H9 (cell line): Measurements from ENCODE around the gene PIN4. TPM values are rescaled to one million over a fixed set of nuclear protein-coding genes. Genes with fewer than 3 reads are reported as not detected.

Source experiments
- DNase-seq: peaks from one replicate; pipeline ENCODE4 v3.0.0-alpha.2; 2017
- H2AFZ ChIP-seq: one replicate; pipeline ENCODE4 v1.6.1; 2013; ENCODE audit warnings: mild to moderate bottlenecking, low read length, control low read depth, moderate library complexity
- H2AK5ac ChIP-seq: 2 replicates; pipeline ENCODE4 v1.6.1; 2013; ENCODE audit warnings: low read length, control low read depth, mixed read lengths; ENCODE audit not compliant: insufficient read length
- H2BK120ac ChIP-seq: one replicate; pipeline ENCODE4 v1.6.1; 2013; ENCODE audit warnings: low read depth, mild to moderate bottlenecking, low read length, control low read depth, inconsistent platforms; ENCODE audit not compliant: poor library complexity, severe bottlenecking
- H2BK12ac ChIP-seq: 2 replicates; pipeline ENCODE4 v1.6.1; 2013; ENCODE audit warnings: low read length, control low read depth, mixed read lengths, low read depth; ENCODE audit not compliant: insufficient read length
- H2BK15ac ChIP-seq: 2 replicates; pipeline ENCODE4 v1.6.1; 2013; ENCODE audit warnings: low read depth, low read length, control low read depth
- H2BK20ac ChIP-seq: one replicate; pipeline ENCODE4 v1.6.1; 2013; ENCODE audit warnings: low read depth, mild to moderate bottlenecking, low read length, control low read depth, inconsistent platforms; ENCODE audit not compliant: poor library complexity, severe bottlenecking
- H2BK5ac ChIP-seq: 2 replicates; pipeline ENCODE4 v1.6.1; 2013; ENCODE audit warnings: low read length, control low read depth, mixed read lengths; ENCODE audit not compliant: insufficient read length
- H3K14ac ChIP-seq: 2 replicates; pipeline ENCODE4 v1.6.1; 2013; ENCODE audit warnings: low read length, control low read depth; ENCODE audit not compliant: insufficient read depth
- H3K18ac ChIP-seq: 2 replicates; pipeline ENCODE4 v1.6.1; 2013; ENCODE audit warnings: low read depth, mild to moderate bottlenecking, mixed read lengths, low read length, control low read depth; ENCODE audit not compliant: insufficient read length
- H3K23ac ChIP-seq: 2 replicates; pipeline ENCODE4 v1.6.1; 2013; ENCODE audit warnings: low read length, control low read depth, mixed read lengths, low read depth; ENCODE audit not compliant: insufficient read length
- H3K23me2 ChIP-seq: 2 replicates; pipeline ENCODE4 v1.6.1; 2013; ENCODE audit warnings: low read depth, mild to moderate bottlenecking, mixed read lengths, low read length, control low read depth; ENCODE audit not compliant: insufficient read length, poor library complexity, severe bottlenecking
- H3K27ac ChIP-seq: 2 replicates; pipeline ENCODE4 v1.5.1; 2013; ENCODE audit warnings: low read length, control low read depth, mixed read lengths, low read depth; ENCODE audit not compliant: insufficient read length
- H3K27me3 ChIP-seq: 2 replicates; pipeline ENCODE4 v1.6.1; 2013; ENCODE audit warnings: low read length, control low read depth, inconsistent platforms; ENCODE audit not compliant: insufficient read depth
- H3K4ac ChIP-seq: 2 replicates; pipeline ENCODE4 v1.6.1; 2013; ENCODE audit warnings: low read depth, mild to moderate bottlenecking, control low read depth, inconsistent platforms, low read length, moderate library complexity
- H3K4me1 ChIP-seq: 2 replicates; pipeline ENCODE4 v1.6.1; 2013; ENCODE audit warnings: low read length, control low read depth, inconsistent platforms; ENCODE audit not compliant: insufficient read depth
- H3K4me2 ChIP-seq: 2 replicates; pipeline ENCODE4 v1.6.1; 2013; ENCODE audit warnings: low read length, control low read depth, mixed read lengths; ENCODE audit not compliant: insufficient read length, insufficient read depth
- H3K56ac ChIP-seq: 2 replicates; pipeline ENCODE4 v1.6.1; 2013; ENCODE audit warnings: low read depth, mild to moderate bottlenecking, mixed read lengths, low read length, control low read depth; ENCODE audit not compliant: insufficient read length
- H3K79me1 ChIP-seq: 2 replicates; pipeline ENCODE4 v1.6.1; 2013; ENCODE audit warnings: low read depth, mild to moderate bottlenecking, moderate library complexity, low read length, control low read depth, inconsistent platforms; ENCODE audit not compliant: insufficient read depth, poor library complexity, severe bottlenecking
- H3K79me2 ChIP-seq: 2 replicates; pipeline ENCODE4 v1.6.1; 2013; ENCODE audit warnings: low read length, control low read depth, inconsistent platforms; ENCODE audit not compliant: insufficient read depth
- H3K9ac ChIP-seq: 2 replicates; pipeline ENCODE4 v1.6.1; 2013; ENCODE audit warnings: low read length, control low read depth, mixed read lengths; ENCODE audit not compliant: insufficient read length; ENCODE audit errors: extremely low read depth
- H3K9me3 ChIP-seq: one replicate; pipeline ENCODE4 v1.6.1; 2013; ENCODE audit warnings: low read depth, low read length, inconsistent platforms; ENCODE audit not compliant: control insufficient read depth
- H3T11ph ChIP-seq: one replicate; pipeline ENCODE4 v1.6.1; 2013; ENCODE audit warnings: mild to moderate bottlenecking, low read length, control low read depth, inconsistent platforms
- H4K20me1 ChIP-seq: one replicate; pipeline ENCODE4 v1.6.1; 2013; ENCODE audit not compliant: control insufficient read depth, insufficient read length, insufficient read depth
- H4K5ac ChIP-seq: 2 replicates; pipeline ENCODE4 v1.6.1; 2013; ENCODE audit warnings: low read depth, mild to moderate bottlenecking, mixed read lengths, low read length, control low read depth; ENCODE audit not compliant: insufficient read length
- H4K8ac ChIP-seq: replicated peaks from 2 replicates; pipeline ENCODE4 v1.6.1; 2013; ENCODE audit warnings: low read length, control low read depth, mixed read lengths, low read depth; ENCODE audit not compliant: insufficient read length
- H4K91ac ChIP-seq: 2 replicates; pipeline ENCODE4 v1.6.1; 2013; ENCODE audit warnings: low read depth, mild to moderate bottlenecking, moderate library complexity, mixed read lengths, low read length, control low read depth; ENCODE audit not compliant: insufficient read length
- H3K27ac Mint-ChIP-seq, 3 experiments: 2 replicates in 2 of 3; 3 replicates in 1 of 3; pipeline ENCODE4 v1.8.0; 2020 to 2021; ENCODE audit warnings: mixed read lengths in 3 of 3, mild to moderate bottlenecking in 1 of 3, moderate library complexity in 1 of 3
- H3K27me3 Mint-ChIP-seq: 2 replicates; pipeline ENCODE4 v1.8.0; 2021; ENCODE audit warnings: low read depth, mild to moderate bottlenecking, moderate library complexity, mixed read lengths
- H3K36me3 Mint-ChIP-seq, 3 experiments: 2 replicates in 2 of 3; 3 replicates in 1 of 3; pipeline ENCODE4 v1.8.0; 2020 to 2021; ENCODE audit warnings: low read depth in 3 of 3, mixed read lengths in 3 of 3; ENCODE audit not compliant: insufficient read depth in 1 of 3
- H3K4me1 Mint-ChIP-seq, 2 experiments: 2 replicates each; pipeline ENCODE4 v1.8.0; 2020; ENCODE audit warnings: mixed read lengths in 2 of 2
- H3K4me3 Mint-ChIP-seq, 2 experiments: 2 replicates in 1 of 2; 3 replicates in 1 of 2; pipeline ENCODE4 v1.8.0; 2020 to 2021; ENCODE audit warnings: mild to moderate bottlenecking in 2 of 2, mixed read lengths in 2 of 2, moderate library complexity in 1 of 2
- H3K9me3 Mint-ChIP-seq, 2 experiments: 2 replicates in 1 of 2; 3 replicates in 1 of 2; pipeline ENCODE4 v1.8.0; 2020; ENCODE audit warnings: mild to moderate bottlenecking in 2 of 2, mixed read lengths in 2 of 2, moderate library complexity in 1 of 2
- CTCF ChIP-seq: fragments of 200-600 bp; sonication (generic); conservative IDR thresholded peaks from 3 replicates; pipeline ENCODE4 v1.8.0; 2021; ENCODE audit warnings: antibody characterized with exemption, mild to moderate bottlenecking
- WGBS: extraction: QIAGEN DNeasy Blood & Tissue Kit; methylation state at CpG from one replicate; pipeline ENCODE4 v1.1.7; 2013; ENCODE audit warnings: missing lambda C conversion rate, low lambda C conversion rate, mixed read lengths; ENCODE audit not compliant: insufficient read length; ENCODE audit errors: extremely low coverage; 5-methylcytosine and 5-hydroxymethylcytosine counted together
- total RNA-seq: library from RNA; stranded (reverse); gene quantifications from 2 replicates; pipeline ENCODE4 v1.2.1, GENCODE V29; 2021

Gene PIN4
- total RNA-seq, 1 experiment from 2014 or later: 16.3 TPM

- Histone ChIP-seq H3K4me2 (peak overlapping the region; percentile 6), H3K27ac (no peak overlapping the region), H3K14ac (no peak overlapping the region), H4K20me1 (no peaks in the 10 kb centered on the region), H2BK5ac (no peak overlapping the region), H4K5ac (no peak overlapping the region), H2BK120ac (no peak overlapping the region), H3K9ac (no peak overlapping the region), H2BK12ac (no peak overlapping the region), H2BK15ac (no peak overlapping the region), H3K4ac (no peak overlapping the region), H4K8ac (no peak overlapping the region), H3K9me3 (peaks cover 20% of the 10 kb centered on the region), H2BK20ac (no peak overlapping the region), H3K79me2 (no peaks in the 10 kb centered on the region), H3K23me2 (no peaks in the 10 kb centered on the region), H4K91ac (no peak overlapping the region), H3K18ac (no peak overlapping the region), H3K79me1 (no peaks in the 10 kb centered on the region), H3K56ac (no peak overlapping the region), H2AFZ (no peak overlapping the region), H2AK5ac (no peak overlapping the region), H3K23ac (no peak overlapping the region), H3K27me3 (no peaks in the 10 kb centered on the region), H3K4me1 (no peaks in the 10 kb centered on the region; the same call in 1 of the 2 replicates), H3T11ph (no peak overlapping the region)
- Mint-ChIP-seq H3K9me3 (peaks cover 59 to 69% of the 10 kb centered on the region in 2 experiments), H3K27me3 (no peaks in the 10 kb centered on the region), H3K4me3 (no peak overlapping the region), H3K4me1 (peaks cover 20 to 22% of the 10 kb centered on the region in 2 experiments), H3K27ac (peak overlapping the region in 1 of 3 experiments; percentile 28; a peak in 1 of 7 replicates), H3K36me3 (peaks cover 35 to 44% (median 43%) of the 10 kb centered on the region in 3 experiments)
- no peak for TF ChIP-seq CTCF
- DNase-seq: no peak
- no CpG with 5 or more reads among the region's 6 CpGs for WGBS
Measured at GRCh38 chrX:72203421-72203820, 21.9 kb downstream of the PIN4 start.
